Loucy (cell line): ENCODE results near the gene CDC40.
"Not testable (repeated sequence)": the region's sequence is repeated elsewhere in the genome, so short reads cannot be mapped to it uniquely, and the experiment has no call there.

ENCODE experiments used
- CTCF ChIP-seq: fragments of 200-600 bp; sonication (generic); conservative IDR thresholded peaks from 2 replicates; pipeline ENCODE4 v1.5.1; 2014; ENCODE audit warnings: mild to moderate bottlenecking, antibody characterized with exemption, low read length
- EZH2phosphoT487 ChIP-seq: fragments of 200-600 bp; IDR thresholded peaks from 2 replicates; pipeline ENCODE4 v1.6.1; 2018; ENCODE audit warnings: antibody characterized with exemption, mild to moderate bottlenecking, moderate library complexity, borderline replicate concordance

GRCh38 chr6:110272781-110273180 lies 92.6 kb downstream of the CDC40 start:
- TF ChIP-seq CTCF, EZH2phosphoT487: not testable (repeated sequence)
